Hematopoietic multipotent progenitor cell (in vitro differentiated cells): ENCODE measurements around the gene IL3RA. TPM values are rescaled to one million over a fixed set of nuclear protein-coding genes. Genes with fewer than 3 reads are reported as not detected.
"Not testable (repeated sequence)": the region's sequence is repeated elsewhere in the genome, so short reads cannot be mapped to it uniquely, and the experiment has no call there.

Source experiments
- DNase-seq, 3 donors: peaks; one replicate each; pipeline ENCODE4 v3.0.0-alpha.2; 2011 to 2015; ENCODE audit warnings: low read depth in 2 of 3, low spot score in 2 of 3
- small RNA-seq: library from RNA; depleted of rRNA; stranded (forward); fragments of <200 nt; gene quantifications from one replicate; pipeline ENCODE3, GENCODE V24; 2012
- total RNA-seq: library from RNA; depleted of rRNA; stranded (reverse); fragments of >200 nt; gene quantifications from one replicate; pipeline ENCODE4 v1.2.3, GENCODE V29; 2012

IL3RA gene
- total RNA-seq, 1 donor = 23.4 TPM

DNA sequence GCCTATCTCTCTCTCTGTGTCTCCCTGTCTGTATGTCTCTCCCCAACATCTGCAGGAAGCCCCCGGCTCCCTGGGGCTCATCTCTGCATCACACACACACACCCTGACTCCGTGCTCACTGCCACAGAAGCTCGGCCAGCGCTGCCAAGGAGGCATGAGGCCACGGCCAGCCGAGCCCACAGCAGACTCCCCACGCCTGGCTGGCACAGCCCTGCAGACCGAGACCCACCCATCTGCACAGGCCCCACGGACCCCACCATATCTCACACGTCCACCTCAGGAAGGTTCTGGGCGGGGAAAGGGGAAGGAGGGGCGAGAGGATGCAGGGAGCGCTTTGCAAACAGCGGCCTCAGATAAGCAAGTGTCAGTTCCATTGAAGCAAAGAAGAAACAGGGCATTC is 83.8 kb downstream of the IL3RA start:
- DNase-seq = peak in 2 of 3 donors; percentile 19

- peak in 1 of 3 donors; percentile 9 for DNase-seq
These were observed 85.0 kb downstream of the IL3RA start for GRCh38 chrX:1421433-1422134.

DNA sequence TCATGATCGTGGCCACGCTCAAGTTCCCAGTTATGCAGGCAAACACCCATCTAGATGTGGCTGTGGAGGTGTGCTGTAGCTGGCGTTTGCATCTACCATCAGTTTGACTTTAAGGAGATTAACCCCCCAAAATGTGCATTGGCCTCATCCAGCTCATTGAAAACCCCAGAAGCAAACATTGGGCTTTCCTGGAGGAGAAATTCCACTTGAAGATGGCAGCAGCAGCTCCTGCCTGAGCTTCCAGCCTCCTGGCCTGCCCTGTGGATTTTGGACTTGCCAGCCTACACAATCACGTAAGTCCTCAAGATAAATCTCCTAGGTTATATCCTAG is 85.5 kb downstream of the IL3RA start:
- DNase-seq = no peak

GRCh38 chrX:1423215-1423614 is 86.6 kb downstream of the IL3RA start:
- no peak for DNase-seq

DNA sequence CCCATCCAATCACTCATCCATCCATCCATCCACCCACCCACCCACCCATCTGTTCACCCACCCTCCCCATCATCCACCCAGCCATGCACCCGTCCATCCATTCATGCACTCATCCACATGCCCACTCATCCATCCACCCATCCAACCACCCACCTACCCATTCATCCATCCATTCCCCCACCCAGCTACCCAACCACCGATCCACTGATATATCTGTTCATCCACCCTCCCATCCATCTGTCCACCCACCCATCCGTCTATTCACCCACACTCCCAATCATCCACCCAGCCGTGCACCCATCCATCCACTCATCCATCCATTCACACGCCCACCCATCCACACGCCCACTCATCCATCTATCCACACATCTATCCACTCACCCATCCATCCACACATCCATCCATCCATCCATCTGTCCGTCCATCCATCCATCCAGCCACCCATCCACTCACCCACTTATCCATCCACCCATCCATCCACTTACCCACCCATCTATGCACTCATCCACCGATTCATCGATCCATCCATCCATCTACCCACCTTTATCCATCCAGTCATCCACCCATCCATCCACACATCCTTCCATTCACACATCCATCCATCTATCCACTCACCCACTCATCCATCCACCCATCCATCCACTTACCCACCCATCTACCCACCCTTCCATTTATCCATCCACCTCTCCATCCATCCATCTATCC is 87.7 kb downstream of the IL3RA start:
- no peak for DNase-seq

GRCh38 chrX:1425381-1425780 is 88.8 kb downstream of the IL3RA start:
- no peak for DNase-seq

DNA sequence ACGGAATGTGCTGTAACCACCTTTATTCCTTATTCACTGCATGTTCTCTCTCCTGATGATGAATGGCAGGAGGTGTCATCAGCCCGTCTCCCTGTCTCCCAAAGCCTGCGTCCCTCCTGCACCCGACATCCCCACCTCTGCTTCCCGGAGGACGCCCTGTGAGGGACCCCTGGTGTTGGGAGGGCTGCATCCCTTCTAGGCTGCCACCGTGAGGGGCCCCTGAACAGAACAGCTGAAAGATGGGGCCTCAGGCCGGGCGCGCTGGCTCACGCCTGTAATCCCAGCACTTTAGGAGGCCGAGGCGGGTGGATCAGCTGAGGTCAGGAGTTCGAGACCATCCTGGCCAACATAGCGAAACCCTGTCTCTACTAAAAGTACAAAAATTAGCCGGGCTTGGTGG is 89.7 kb downstream of the IL3RA start:
- DNase-seq = not testable (repeated sequence)

DNA sequence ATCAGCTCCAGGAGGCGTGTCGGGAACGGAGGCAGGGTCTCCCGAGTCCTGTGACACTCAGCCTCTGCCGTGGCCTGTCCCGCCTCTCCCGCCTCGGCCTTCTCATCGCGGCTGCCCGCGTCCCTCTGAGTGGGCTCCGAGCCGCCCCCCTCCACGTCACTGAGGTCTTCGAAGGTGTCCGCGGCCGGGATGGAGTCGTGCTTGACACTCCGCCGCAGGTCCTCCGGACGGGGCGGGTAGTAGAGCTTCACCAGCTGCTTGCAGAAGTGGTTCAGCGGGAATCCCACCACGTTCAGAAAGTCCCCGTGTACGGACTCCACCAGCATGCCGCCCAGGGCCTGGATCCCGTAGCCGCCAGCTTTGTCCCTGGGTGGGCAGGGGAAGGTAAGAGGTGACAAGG is 91.2 kb downstream of the IL3RA start:
- DNase-seq = no peak

DNA sequence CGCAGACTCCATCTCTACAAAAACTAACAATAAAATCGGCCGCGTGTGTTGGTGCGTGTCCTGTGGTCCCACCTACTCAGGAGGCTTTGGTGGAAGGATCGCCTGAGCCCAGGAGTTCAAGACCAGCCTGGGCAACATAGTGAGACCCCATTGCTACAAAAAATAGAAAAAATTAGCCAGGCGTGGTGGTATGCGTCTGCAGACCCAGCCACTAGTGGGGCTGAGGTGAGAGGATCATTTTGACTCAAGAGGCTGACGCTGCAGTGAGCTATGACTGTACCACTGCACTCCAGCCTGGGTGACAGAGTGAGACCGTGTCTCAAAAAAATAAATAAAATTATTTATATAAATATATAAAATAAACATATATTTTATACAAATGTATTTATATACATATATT is 93.9 kb downstream of the IL3RA start:
- DNase-seq = no peak

Small RNA genes within 50 kb of the gene (small RNA-seq; reads per million reads assigned to genes)
- not detected for gene MIR3690
- gene RNA5SP498 = not detected

Other genes starting within 250 kb of the IL3RA start
- gene CRLF2, start 124.1 kb upstream of the IL3RA start, total RNA-seq = 3.5 TPM
- gene CSF2RA, start 68.0 kb upstream of the IL3RA start, total RNA-seq = 4.0 TPM
- gene SLC25A6, start 55.3 kb downstream of the IL3RA start, total RNA-seq = 699 TPM
- 34.5 TPM for gene ASMTL, start 116.1 kb downstream of the IL3RA start, total RNA-seq
- gene P2RY8, start 200.4 kb downstream of the IL3RA start, total RNA-seq = 114 TPM